DND-41 (cell line): ENCODE data around the gene TUBGCP4.

ENCODE experiments used
- CTCF ChIP-seq: IDR thresholded peaks from 2 replicates; pipeline ENCODE4 v1.5.1; 2012; ENCODE audit warnings: borderline replicate concordance, low read length, moderate library complexity, mild to moderate bottlenecking; ENCODE audit not compliant: poor library complexity, severe bottlenecking; ENCODE audit errors: extremely low read depth
- EZH2 ChIP-seq: IDR thresholded peaks from 3 replicates; pipeline ENCODE4 v1.6.1; 2012; ENCODE audit warnings: borderline replicate concordance, low read depth, mild to moderate bottlenecking, moderate library complexity, low read length, inconsistent platforms; ENCODE audit not compliant: severe bottlenecking

- TF ChIP-seq CTCF (no peak), EZH2 (no peak)
Measured at GRCh38 chr15:43434446-43434845, 63.5 kb downstream of the TUBGCP4 start.
